NCI-H2196 (cell line): ENCODE measurements around the gene HRAS.

ENCODE experiments used
- DNase-seq: peaks from one replicate; lab custom pipeline; 2025; ENCODE audit not compliant: unreplicated experiment; lab: John Stamatoyannopoulos, UW

HRAS gene

DNA sequence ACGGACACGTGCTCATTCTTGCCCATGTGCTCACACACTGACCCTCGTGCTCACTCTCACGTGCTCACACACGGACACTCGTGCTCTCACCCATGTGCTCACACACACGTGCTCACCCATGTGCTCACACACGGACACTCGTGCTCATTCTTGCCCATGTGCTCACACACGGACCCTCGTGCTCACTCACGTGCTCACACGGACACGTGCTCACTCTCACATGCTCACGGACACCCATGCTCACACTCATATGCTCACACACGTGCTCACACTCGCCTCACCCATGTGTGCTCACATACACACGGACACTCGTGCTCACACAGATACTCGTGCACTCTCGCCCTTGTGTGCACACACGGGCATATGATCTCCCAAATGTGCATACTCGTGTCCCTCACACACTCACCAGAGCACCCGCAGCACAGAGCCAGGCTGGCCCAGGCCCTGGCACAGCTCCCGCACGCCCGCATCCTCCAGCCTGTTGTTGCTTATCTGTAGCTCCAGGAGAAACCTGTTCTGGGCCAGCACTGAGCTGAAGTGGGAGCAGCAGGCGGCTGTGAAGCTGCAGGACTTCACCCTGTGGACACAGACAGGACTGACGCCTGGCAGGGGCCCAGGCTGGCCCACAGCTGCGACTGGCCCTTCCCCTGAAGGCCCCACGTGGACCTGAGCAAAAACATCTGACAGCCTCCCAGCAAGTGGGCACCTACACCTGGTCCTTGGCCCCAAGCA, 37.6 kb downstream of the HRAS start:
- no peak for DNase-seq

GRCh38 chr11:496834-497564, 38.4 kb downstream of the HRAS start:
- no peak for DNase-seq

DNA sequence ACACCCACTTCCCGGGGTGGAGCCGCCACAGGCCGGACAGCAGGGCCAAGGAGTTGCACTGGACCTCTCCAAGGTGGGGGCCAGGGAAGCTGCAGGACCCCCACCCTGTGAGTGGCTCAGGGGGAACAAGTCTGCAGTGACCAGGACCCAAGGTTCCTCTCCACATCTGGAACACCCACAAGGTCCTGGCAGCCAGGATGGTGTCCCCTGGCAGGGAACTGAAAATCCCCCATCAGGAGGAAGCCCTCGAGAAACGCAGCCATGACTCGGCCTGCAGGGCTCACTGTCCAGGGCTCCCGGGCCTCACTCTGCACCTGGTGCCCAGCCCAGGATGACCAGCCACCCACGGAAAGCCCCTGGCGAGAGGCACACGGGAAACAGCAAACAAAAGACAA, 39.8 kb downstream of the HRAS start:
- DNase-seq, result no peak

GRCh38 chr11:494761-495536, 40.4 kb downstream of the HRAS start:
- DNase-seq, result no peak

DNA sequence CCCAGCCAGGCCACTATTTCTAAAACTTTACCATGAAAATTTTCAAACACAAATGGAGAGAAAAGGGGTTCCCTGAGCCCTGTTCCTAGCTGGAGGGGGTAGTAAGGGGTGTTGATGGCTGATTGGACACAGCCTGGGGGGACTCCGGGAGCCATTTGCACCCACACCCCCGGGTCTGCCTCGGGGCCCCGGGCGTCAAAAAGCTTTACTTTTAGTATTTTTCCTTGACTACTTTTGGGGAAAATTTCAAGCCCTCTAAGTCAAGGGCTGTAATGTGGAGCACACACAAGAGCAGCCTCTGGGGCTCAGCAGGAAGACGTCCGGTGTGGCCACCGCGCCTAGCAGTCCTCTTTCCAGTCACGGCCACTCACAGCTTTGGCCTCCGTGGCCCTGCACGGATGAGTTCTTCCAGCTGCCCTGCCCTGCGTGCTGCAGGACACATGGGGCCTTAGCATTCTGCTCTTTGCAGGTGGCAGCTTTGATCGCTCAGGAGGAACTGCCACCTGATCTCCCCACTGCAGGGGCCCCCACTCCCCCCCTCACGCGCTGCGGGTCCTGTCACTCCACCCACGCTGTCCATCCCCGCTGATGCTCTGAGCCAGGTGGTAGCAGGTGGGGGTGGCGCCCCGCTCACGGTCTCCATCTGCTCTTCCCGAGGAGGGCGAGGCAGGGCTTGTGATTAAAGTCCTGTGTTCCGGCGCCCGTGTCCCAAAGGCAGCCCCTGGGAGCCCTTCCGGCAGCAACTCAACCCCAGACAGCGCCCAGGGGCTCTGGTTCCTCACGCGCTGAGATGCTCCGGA, 42.7 kb downstream of the HRAS start:
- DNase-seq, result no peak

- no peak for DNase-seq
These were observed 44.0 kb downstream of the HRAS start for GRCh38 chr11:491358-491757.

- DNase-seq, result no peak
These were observed 44.5 kb downstream of the HRAS start for GRCh38 chr11:490930-491260.

- DNase-seq, result no peak
These were observed 45.0 kb downstream of the HRAS start for GRCh38 chr11:490186-490929.

GRCh38 chr11:489610-490185, 45.7 kb downstream of the HRAS start:
- no peak for DNase-seq

- no peak for DNase-seq
These were observed 46.4 kb downstream of the HRAS start for GRCh38 chr11:488992-489391.

- no peak for DNase-seq
These were observed 46.8 kb downstream of the HRAS start for GRCh38 chr11:488579-488978.

DNA sequence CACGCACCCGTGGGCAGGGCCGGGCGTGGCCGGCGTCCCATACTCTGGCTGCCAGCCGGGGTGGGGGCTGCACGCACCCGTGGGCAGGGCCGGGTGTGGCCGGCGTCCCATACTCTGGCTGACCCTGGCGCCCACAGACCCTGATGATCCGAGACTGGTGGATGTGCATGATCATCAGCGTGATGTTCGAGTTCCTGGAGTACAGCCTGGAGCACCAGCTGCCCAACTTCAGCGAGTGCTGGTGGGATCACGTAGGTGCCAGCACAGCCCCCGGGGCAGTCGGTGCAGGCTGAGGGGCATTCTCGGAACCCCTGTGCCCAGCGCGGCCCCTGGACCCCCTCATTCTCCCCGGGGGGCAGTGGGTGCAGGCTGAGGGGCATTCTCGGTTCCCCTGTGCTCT, 47.3 kb downstream of the HRAS start:
- no peak for DNase-seq

DNA sequence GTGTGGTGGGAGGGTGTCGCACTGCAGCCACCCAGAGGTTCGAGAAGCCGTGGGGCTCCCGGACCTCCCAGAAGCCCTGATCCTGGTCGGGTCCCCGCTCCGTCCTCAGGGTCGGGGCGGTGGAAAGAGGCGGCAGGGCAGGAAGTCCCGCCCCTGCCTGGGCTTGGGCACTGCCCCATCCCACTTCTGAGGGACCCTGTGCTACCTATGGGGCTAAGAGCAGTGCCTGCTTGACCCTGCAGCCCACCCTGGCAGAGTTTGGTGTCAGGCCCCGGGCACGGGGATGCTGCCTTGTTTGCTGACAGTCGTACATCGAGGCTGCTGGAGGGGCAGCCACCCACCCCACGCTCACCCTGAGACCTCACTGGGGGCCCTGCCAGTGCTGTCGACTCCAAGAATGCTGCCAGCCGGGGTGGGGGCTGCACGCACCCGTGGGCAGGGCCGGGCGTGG, 47.8 kb downstream of the HRAS start:
- no peak for DNase-seq

- no peak for DNase-seq
These were observed 49.2 kb downstream of the HRAS start for GRCh38 chr11:486189-486588.

DNA sequence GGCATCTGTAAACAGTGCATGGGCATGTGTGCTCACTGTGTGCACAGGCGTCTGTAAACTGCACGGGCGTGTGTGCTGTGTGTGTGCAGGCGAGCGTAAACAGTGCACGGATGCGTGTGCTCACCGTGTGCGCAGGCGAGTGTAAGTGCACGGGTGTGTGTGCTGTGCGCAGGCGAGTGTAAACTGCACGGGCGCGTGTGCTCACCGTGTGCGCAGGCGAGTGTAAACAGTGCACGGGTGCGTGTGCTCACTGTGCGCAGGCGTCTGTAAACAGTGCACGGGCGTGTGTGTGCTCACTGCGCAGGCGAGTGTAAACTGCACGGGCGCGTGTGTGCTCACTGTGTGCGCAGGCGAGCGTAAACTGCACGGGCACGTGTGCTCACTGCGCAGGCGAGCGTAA, 50.8 kb downstream of the HRAS start:
- DNase-seq, result no peak
